Measurements from ENCODE around the gene TTBK2.

DNA sequence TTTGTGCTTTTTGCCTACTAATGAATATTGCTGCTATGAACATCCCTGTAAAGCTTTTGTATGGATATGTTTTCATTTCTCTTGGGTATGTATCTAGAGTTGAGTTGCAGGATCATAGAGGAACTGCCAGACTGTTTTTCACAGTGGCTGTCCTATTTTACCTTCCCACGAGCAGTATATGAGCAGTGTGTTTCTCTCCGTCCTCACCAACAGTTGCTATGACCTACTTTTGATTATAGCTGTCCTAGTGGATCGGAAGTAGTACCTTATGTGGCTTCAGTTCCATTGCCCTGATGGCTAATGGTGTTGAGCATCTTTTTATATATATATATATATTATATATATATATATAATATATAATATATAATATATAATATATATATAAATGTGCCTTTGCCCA is 208.8 kb downstream of the TTBK2 start:
- TF ChIP-seq, protein P1, sequence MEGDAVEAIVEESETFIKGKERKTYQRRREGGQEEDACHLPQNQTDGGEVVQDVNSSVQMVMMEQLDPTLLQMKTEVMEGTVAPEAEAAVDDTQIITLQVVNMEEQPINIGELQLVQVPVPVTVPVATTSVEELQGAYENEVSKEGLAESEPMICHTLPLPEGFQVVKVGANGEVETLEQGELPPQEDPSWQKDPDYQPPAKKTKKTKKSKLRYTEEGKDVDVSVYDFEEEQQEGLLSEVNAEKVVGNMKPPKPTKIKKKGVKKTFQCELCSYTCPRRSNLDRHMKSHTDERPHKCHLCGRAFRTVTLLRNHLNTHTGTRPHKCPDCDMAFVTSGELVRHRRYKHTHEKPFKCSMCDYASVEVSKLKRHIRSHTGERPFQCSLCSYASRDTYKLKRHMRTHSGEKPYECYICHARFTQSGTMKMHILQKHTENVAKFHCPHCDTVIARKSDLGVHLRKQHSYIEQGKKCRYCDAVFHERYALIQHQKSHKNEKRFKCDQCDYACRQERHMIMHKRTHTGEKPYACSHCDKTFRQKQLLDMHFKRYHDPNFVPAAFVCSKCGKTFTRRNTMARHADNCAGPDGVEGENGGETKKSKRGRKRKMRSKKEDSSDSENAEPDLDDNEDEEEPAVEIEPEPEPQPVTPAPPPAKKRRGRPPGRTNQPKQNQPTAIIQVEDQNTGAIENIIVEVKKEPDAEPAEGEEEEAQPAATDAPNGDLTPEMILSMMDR (IDR thresholded peaks at IDR 0.05): no peak
- no peak for TF ChIP-seq EZH2 (IDR thresholded peaks at IDR 0.05)
- TF ChIP-seq EZH2phosphoT487 (IDR thresholded peaks at IDR 0.05): no peak

Measured in neural progenitor cell (in vitro differentiated cells).